ENCODE results near the gene CT45A1.
"Not testable (repeated sequence)": the region's sequence is repeated elsewhere in the genome, so short reads cannot be mapped to it uniquely, and the experiment has no call there.

CT45A1 gene, protein sequence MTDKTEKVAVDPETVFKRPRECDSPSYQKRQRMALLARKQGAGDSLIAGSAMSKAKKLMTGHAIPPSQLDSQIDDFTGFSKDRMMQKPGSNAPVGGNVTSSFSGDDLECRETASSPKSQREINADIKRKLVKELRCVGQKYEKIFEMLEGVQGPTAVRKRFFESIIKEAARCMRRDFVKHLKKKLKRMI

DNA sequence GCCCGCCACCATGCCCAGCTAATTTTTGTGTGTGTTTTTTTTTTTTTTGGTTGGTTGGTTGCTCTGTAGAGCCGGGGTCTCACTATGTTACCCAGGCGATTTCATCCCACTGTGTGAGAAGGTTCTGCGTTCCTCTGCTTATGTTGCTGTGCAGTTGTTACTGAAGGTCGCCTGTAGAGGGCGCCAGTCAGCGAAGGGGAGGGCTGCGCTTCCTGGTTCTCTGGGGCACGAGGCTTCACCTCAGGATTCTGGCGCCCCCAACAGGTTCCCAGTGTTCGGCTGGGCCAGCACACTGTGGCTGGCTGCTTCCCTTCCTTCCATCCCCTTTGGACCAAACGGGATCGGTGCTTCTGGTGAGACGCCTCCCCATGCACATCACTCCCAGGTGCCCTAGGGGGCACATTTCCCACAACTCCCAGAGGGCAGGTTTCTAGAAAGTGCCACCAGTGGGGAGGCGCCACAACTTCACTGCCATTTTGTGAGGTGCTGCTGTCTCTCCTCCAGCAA is at the start of gene CT45A1:
Gene CT45A1, plus strand, starts transcription at position 457 of the 507 bp plus-strand sequence. CDS start 5,302 bp downstream, outside the sequence.
- DNase-seq, result not testable (repeated sequence)

DNA sequence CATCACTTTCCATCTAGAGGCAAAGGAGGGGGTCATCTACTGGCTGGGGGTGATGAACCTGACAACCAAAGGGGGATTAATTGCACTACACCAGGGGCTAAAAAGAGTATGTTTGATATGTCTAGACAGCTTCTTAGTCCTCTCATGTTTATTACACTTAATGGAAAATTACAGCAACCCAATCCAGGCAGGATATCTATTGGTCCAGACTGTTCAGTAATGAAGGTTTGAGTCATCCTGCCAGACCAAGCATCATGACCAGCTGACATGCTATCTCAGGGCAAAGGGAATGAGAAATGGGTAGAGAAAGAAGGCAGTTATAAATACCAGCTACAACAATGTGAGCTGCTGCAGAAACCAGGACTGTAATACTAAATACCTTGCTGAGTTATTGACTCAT is 40.5 kb upstream of the CT45A1 start:
- DNase-seq, result not testable (repeated sequence)

DNA sequence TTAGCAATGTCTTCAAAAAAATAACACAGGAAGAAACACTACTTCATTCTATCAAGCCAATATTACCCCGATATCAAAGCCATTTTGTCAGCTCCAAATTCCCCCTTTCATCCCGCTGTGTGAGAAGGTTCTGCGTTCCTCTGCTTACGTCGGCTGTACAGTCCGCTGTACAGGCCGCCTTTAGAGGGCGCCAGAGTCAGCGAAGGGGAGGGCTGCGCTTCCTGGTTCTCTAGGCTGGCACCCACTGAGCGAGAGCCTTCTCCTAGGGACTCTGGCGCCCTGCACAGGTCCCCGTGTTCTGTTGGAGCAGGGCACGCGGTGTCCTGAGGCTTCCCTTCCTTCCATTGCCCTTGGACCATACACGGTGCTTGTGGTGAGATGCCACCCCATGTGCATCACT is 25.3 kb upstream of the CT45A1 start:
- DNase-seq, result no peak

DNA sequence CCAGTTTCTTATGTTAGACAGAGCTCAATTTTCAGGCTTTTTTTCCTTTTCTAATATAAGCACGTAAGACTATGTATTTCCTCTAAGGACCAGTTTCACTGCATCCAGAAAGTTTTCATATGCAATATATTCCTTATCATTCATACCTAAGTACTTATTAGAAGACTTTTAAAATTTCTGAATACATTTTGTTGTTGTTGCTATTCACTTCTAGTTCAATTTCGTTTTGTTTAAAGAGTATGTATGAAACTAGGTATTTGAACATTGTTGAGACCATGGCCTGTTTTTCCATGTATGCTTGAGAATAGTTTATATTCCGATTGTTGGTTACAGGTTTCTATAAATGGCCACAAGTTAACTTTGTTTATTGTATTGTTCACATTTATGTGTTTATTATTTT is 18.0 kb upstream of the CT45A1 start:
- DNase-seq, result no peak

DNA sequence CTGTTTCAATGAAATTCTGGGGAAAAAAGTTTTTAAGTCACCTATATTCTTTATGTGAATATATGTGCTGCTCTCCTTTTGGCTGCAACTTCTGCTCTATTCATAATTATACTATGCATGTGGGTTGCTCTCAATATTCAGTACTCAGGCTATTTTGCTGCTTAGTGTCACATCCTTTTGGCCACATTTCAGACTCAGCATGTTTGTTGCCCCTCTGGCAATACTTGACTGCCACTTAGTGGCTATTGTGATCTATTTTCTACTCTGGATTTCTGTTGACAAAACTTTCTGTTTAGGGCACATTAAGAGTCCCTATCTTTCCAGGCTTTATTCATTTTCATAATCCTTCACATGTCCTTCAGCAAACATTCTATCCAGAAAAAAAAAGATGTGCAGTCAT is 15.8 kb upstream of the CT45A1 start:
- DNase-seq, result no peak

DNA sequence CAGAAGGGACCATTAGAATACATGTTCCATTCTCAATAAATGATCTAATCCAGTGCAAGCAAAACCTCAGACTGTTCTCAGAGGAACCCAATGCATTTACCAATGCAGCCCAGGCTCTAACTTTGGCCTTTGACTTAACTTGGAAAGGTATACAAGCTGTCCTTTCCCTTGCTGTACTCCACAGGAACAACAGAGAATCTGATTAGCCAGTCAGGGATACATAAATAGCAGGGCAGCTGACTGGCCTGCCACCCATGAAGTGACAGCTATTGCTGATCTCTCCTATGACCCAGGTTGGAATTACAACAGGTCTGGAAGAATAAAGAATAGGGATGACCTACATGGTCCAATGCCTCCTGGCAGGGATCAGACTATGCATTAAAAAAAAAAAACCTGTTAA is 14.5 kb upstream of the CT45A1 start:
- no peak for DNase-seq

DNA sequence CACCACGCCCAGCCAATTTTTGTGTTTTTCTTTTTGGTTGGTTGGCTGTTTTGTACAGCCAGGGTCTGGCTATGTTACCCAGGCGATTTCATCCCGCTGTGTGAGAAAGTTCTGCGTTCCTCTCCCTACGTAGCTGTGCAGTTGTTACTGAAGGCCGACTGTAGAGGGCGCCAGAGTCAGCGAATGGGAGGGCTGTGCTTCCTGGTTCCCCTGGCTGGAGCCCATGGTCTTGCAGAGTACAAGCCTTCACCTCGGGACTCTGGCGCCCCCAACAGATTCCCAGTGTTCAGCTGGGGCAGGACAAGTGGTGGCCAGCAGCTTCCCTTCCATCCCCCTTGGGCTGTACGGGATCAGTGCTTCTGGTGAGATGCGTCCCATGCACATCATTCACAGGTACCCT is 5.6 kb upstream of the CT45A1 start:
- peak; percentile 10 to 12 for DNase-seq

DNA sequence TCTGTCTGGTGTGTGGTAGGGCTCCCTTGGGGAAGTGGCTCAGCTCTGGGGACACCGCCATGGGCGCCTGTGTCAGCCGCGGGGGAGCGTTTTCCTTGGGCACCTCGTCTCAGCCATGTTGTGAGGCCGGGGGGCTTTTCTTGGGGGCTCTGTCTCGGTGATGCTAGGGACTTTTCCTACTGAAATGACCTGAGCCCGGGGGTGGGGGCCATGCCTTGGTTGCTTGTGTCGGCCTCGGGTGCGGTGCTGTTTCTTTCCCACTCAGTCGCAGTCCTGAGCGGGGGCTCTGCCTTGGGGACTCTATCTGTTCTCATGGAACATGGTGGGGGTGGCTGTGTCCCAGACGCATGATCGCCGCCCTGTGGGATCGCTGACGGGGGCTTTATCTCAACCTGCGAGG is 356 bp downstream of the CT45A1 start:
- no peak for DNase-seq

DNA sequence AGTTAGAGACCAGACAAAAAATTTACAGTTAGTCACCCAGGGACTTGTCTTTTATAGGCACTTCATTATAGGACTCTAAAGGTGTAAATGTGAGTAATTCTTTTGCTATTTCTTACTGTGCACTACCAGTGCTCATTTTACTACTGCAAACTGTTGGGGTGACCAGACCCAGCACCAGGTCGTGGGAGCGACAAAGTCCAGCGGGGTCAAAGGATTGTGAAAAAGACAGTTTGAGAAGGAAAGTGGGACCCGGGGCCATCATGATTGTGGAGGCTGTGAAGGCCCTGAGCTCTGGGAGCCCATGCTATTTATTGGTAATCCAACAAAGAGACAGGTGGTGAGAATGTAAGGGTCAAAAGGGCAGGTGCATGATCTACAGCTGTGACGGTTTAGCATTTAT is 21.2 kb downstream of the CT45A1 start:
- DNase-seq, result not testable (repeated sequence)

DNA sequence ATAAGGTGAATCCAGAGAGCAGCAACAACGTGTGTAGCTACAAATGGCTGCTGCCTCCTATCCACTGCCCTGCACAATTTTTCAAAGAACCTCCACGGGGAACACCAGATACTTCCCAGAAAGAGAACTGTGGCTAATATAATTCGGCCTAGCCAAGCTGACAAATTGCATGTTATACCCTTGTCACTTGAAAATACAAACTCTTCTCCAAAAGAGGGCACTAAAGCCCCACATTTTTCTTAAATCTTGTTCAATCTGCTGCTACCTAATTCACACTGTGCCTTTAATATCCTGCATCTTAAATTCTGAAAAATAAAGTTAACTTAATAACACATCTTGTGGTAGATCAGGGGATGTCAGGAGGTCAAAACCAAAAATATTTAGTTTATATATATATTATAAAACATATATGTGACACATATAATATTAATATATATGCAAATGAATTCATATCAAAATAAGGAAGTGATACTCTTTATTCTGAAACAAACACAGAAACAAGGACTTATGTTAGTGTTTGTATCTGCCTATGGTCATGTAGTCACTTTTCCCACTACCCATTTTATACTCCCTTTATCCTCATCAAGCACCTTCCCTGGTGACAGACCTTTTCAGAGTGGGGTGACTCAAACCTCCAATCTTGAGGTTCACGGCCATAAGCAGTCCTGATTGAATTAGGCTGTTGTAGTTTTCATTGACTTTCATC is 24.1 kb downstream of the CT45A1 start:
- no peak for DNase-seq

DNA sequence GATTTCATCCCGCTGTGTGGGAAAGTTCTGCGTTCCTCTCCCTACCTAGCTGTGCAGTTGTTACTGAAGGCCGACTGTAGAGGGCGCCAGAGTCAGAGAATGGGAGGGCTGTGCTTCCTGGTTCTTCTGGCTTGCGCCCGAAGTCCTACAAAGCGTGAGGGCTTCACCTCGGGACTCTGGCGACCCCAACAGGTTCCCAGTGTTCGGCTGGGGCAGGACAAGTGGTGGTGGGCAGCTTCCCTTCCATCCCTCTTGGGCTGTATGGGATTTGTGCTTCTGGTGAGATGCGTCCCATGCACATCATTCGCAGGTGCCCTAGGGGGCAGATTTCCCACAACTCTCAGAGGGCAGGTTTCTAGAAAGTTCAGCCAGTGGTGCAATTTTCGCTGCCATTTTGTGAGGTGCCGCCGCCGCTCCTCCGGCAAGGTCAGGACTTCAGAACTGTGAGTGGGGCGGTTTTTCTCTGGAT is 27.3 kb downstream of the CT45A1 start:
- DNase-seq, result no peak

DNA sequence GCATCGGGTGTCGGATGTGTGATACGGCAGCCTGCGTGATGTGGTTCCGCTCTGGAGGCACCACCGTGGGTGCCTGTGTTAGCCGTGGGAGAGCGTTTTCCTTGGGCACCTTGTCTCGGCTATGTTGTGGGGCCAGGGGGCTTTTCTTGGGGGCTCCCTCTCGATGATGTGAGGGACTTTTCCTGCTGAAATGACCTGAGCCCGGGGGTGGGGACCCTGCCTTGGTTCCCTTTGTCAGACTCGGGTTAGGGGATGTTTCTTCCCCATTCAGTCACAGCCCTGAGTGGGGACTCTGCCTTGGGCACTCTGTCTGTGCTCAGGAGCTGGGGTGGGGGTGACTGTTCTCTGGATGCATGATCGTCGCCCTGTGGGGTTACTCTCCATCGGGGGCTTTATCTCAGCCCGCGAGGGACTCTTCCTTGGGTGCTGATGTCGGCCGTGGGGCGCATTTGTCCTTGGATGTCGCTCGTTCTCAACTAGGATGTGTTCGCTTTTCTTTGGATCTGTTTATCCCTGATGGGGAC is 27.8 kb downstream of the CT45A1 start:
- DNase-seq, result no peak

DNA sequence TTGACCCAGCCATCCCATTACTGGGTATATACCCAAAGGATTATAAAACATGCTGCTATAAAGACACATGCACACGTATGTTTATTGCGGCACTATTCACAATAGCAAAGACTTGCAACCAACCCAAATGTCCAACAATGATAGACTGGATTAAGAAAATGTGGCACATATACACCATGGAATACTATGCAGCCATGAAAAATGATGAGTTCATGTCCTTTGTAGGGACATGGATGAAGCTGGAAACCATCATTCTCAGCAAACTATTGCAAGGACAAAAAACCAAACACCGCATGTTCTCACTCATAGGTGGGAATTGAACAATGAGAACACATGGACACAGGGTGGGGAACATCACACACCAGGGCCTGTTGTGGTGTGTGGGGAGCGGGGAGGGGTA is 31.3 kb downstream of the CT45A1 start:
- DNase-seq, result not testable (repeated sequence)

DNA sequence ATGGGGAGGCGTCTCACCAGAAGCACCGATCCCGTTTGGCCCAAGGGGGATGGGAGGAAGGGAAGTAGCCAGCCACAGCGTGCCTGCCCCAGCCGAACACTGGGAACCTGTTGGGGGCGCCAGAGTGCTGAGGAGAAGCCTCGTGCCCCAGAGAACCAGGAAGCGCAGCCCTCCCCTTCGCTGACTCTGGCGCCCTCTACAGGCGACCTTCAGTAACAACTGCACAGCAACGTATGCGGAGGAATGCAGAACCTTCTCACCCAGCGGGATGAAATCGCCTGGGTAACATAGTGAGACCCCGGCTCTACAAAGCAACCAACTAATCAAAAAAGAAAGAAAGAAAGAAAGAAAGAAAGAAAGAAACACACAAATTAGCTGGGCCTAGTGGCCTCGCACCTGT is 54.7 kb downstream of the CT45A1 start, which contains the start of gene CT45A3:
Gene CT45A3, minus strand, starts transcription at position 101 of the 400 bp plus-strand sequence. CDS start 3,747 bp downstream, outside the sequence.
- DNase-seq, result not testable (repeated sequence)

Data from Kasumi-1 (cell line).